Measurements from ENCODE around the gene MAP2K4.

DNA sequence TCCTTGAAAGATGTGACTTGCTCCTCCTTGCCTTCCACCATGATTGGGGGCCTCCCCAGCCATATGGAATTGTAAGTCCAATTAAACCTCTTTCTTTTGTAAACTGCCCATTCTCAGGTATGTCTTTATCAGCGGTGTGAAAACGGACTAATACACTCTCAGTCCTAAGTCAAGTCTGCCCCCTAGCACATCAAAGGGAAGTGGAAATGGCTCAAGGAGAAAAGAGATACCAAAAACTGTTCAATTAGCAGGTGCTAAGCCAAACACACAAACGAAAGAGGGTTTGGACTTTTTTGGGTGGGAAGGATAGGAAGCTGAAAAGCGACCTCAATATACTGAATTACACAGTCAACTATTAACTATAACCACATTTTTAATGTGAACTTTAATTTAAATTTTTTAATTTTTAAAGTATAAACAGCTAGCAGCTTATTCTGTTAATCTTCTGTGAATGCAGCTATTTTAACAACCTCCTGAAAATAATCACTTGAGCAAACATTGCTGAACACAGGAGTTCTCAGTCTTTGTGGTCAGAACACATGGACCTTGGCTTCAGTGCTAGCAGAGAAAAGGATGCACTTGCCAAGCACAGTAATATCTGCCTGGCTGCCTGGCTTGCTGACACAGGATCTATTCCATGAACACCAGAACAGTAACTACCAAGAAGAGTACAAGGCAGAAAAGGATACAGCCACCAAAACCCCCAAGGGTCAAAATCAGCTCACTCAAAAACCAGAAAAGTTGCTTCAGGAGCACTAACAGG lies 34.3 kb upstream of the MAP2K4 start:
- TF ChIP-seq, protein P1, sequence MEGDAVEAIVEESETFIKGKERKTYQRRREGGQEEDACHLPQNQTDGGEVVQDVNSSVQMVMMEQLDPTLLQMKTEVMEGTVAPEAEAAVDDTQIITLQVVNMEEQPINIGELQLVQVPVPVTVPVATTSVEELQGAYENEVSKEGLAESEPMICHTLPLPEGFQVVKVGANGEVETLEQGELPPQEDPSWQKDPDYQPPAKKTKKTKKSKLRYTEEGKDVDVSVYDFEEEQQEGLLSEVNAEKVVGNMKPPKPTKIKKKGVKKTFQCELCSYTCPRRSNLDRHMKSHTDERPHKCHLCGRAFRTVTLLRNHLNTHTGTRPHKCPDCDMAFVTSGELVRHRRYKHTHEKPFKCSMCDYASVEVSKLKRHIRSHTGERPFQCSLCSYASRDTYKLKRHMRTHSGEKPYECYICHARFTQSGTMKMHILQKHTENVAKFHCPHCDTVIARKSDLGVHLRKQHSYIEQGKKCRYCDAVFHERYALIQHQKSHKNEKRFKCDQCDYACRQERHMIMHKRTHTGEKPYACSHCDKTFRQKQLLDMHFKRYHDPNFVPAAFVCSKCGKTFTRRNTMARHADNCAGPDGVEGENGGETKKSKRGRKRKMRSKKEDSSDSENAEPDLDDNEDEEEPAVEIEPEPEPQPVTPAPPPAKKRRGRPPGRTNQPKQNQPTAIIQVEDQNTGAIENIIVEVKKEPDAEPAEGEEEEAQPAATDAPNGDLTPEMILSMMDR (IDR thresholded peaks at IDR 0.05; ENCODE audit: poor library complexity) = no peak
- TF ChIP-seq EZH2 (IDR thresholded peaks at IDR 0.05; ENCODE audit: borderline replicate concordance) = no peak
